ENCODE results near the gene OR51G1.

Gene OR51G1

GRCh38 chr11:4922304-4922703 is 1.8 kb downstream of the OR51G1 start:
- TF ChIP-seq MAX (IDR thresholded peaks at IDR 0.05) (no peak), TCF12 (IDR thresholded peaks at IDR 0.05; ENCODE audit: low read depth) (no peak), ZBTB7A (IDR thresholded peaks at IDR 0.05; ENCODE audit: low read depth) (no peak), CEBPB (IDR thresholded peaks at IDR 0.05) (no peak), NFIC (IDR thresholded peaks at IDR 0.05) (no peak), YY1 (IDR thresholded peaks at IDR 0.05; ENCODE audit: low read depth) (no peak), EGR1 (IDR thresholded peaks at IDR 0.05) (no peak), EP300 (IDR thresholded peaks at IDR 0.05; ENCODE audit: borderline replicate concordance) (no peak), TAF1 (IDR thresholded peaks at IDR 0.05; ENCODE audit: low read depth) (no peak), TEAD4 (IDR thresholded peaks at IDR 0.05) (no peak), RAD21 (IDR thresholded peaks at IDR 0.05; ENCODE audit: low read depth) (no peak), CREB1 (IDR thresholded peaks at IDR 0.05; ENCODE audit: low read depth) (no peak), FOXM1 (IDR thresholded peaks at IDR 0.05; ENCODE audit: borderline replicate concordance, low read depth) (no peak)
- TF ChIP-seq, protein P1, sequence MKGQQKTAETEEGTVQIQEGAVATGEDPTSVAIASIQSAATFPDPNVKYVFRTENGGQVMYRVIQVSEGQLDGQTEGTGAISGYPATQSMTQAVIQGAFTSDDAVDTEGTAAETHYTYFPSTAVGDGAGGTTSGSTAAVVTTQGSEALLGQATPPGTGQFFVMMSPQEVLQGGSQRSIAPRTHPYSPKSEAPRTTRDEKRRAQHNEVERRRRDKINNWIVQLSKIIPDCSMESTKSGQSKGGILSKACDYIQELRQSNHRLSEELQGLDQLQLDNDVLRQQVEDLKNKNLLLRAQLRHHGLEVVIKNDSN (IDR thresholded peaks at IDR 0.05): no peak
- TF ChIP-seq, protein P2, sequence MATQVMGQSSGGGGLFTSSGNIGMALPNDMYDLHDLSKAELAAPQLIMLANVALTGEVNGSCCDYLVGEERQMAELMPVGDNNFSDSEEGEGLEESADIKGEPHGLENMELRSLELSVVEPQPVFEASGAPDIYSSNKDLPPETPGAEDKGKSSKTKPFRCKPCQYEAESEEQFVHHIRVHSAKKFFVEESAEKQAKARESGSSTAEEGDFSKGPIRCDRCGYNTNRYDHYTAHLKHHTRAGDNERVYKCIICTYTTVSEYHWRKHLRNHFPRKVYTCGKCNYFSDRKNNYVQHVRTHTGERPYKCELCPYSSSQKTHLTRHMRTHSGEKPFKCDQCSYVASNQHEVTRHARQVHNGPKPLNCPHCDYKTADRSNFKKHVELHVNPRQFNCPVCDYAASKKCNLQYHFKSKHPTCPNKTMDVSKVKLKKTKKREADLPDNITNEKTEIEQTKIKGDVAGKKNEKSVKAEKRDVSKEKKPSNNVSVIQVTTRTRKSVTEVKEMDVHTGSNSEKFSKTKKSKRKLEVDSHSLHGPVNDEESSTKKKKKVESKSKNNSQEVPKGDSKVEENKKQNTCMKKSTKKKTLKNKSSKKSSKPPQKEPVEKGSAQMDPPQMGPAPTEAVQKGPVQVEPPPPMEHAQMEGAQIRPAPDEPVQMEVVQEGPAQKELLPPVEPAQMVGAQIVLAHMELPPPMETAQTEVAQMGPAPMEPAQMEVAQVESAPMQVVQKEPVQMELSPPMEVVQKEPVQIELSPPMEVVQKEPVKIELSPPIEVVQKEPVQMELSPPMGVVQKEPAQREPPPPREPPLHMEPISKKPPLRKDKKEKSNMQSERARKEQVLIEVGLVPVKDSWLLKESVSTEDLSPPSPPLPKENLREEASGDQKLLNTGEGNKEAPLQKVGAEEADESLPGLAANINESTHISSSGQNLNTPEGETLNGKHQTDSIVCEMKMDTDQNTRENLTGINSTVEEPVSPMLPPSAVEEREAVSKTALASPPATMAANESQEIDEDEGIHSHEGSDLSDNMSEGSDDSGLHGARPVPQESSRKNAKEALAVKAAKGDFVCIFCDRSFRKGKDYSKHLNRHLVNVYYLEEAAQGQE (IDR thresholded peaks at IDR 0.05; ENCODE audit: low read depth): no peak

GRCh38 chr11:4921796-4922195 is 2.3 kb downstream of the OR51G1 start:
- no peak for TF ChIP-seq EGR1 (IDR thresholded peaks at IDR 0.05)
- no peak for TF ChIP-seq RAD21 (IDR thresholded peaks at IDR 0.05; ENCODE audit: low read depth)
- TF ChIP-seq, protein P1 (IDR thresholded peaks at IDR 0.05): no peak
- TF ChIP-seq TCF12 (IDR thresholded peaks at IDR 0.05; ENCODE audit: low read depth): no peak
- TF ChIP-seq TAF1 (IDR thresholded peaks at IDR 0.05; ENCODE audit: low read depth): no peak
- TF ChIP-seq ZBTB7A (IDR thresholded peaks at IDR 0.05; ENCODE audit: low read depth): no peak
- TF ChIP-seq, protein P2 (IDR thresholded peaks at IDR 0.05; ENCODE audit: low read depth): no peak
- TF ChIP-seq FOXM1 (IDR thresholded peaks at IDR 0.05; ENCODE audit: borderline replicate concordance, low read depth): no peak
- TF ChIP-seq CEBPB (IDR thresholded peaks at IDR 0.05): no peak
- no peak for TF ChIP-seq NFIC (IDR thresholded peaks at IDR 0.05)
- TF ChIP-seq CREB1 (IDR thresholded peaks at IDR 0.05; ENCODE audit: low read depth): no peak
- no peak for TF ChIP-seq YY1 (IDR thresholded peaks at IDR 0.05; ENCODE audit: low read depth)
- TF ChIP-seq EP300 (IDR thresholded peaks at IDR 0.05; ENCODE audit: borderline replicate concordance): no peak
- no peak for TF ChIP-seq TEAD4 (IDR thresholded peaks at IDR 0.05)
- no peak for TF ChIP-seq MAX (IDR thresholded peaks at IDR 0.05)

DNA sequence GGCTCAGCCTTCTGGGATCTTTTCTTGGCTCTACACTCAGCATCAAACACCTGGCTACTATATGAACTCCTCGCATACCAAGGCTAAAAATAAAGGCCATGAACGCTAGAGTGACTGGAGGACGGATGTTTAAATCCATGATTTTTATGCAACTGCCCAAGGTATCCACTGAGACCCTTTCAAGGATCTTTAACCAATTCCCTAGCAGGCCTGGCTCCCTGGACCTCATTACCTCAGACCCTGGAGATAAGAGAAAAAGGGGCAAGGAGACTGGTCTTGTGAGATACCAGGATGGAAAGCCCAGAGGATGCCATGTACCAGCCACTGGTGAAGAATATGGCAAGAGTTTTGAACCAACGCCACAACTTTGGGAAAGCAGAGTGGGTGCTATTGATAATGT is 4.9 kb downstream of the OR51G1 start, which contains the start of gene OR51G2:
OR51G2 (minus strand) TSS at position 101 of the 400 bp plus-strand sequence. CDS start 3,687 bp downstream, outside the sequence.
- TF ChIP-seq TAF1 (IDR thresholded peaks at IDR 0.05; ENCODE audit: low read depth): no peak
- TF ChIP-seq NFIC (IDR thresholded peaks at IDR 0.05): no peak
- no peak for TF ChIP-seq YY1 (IDR thresholded peaks at IDR 0.05; ENCODE audit: low read depth)
- no peak for TF ChIP-seq EP300 (IDR thresholded peaks at IDR 0.05; ENCODE audit: borderline replicate concordance)
- TF ChIP-seq EGR1 (IDR thresholded peaks at IDR 0.05): no peak
- TF ChIP-seq, protein P1 (IDR thresholded peaks at IDR 0.05): no peak
- TF ChIP-seq CREB1 (IDR thresholded peaks at IDR 0.05; ENCODE audit: low read depth): no peak
- TF ChIP-seq FOXM1 (IDR thresholded peaks at IDR 0.05; ENCODE audit: borderline replicate concordance, low read depth): no peak
- TF ChIP-seq TCF12 (IDR thresholded peaks at IDR 0.05; ENCODE audit: low read depth): no peak
- no peak for TF ChIP-seq RAD21 (IDR thresholded peaks at IDR 0.05; ENCODE audit: low read depth)
- TF ChIP-seq CEBPB (IDR thresholded peaks at IDR 0.05): no peak
- TF ChIP-seq, protein P2 (IDR thresholded peaks at IDR 0.05; ENCODE audit: low read depth): no peak
- TF ChIP-seq ZBTB7A (IDR thresholded peaks at IDR 0.05; ENCODE audit: low read depth): no peak
- no peak for TF ChIP-seq MAX (IDR thresholded peaks at IDR 0.05)
- no peak for TF ChIP-seq TEAD4 (IDR thresholded peaks at IDR 0.05)
